Activated T-cell treated with anti-CD3 and anti-CD28 coated beads, Interleukin-2, amount 50 U/mL, for 4 hours (primary cell): ENCODE measurements around the gene DNAAF9. TPM values are rescaled to one million over a fixed set of nuclear protein-coding genes. Genes with fewer than 3 reads are reported as not detected.

Experiments used
- ATAC-seq, 2 donors: fragments of 200-7000 bp; cut with Tn5 transposase; one replicate each; pipeline ENCODE4 v1.10.0; 2021
- DNase-seq: peaks from one replicate; pipeline ENCODE4 v3.0.0-alpha.2; 2020
- H3K27me3 Mint-ChIP-seq: one replicate; pipeline ENCODE4 v1.8.0; 2021; ENCODE audit warnings: low read depth, mixed read lengths
- H3K36me3 Mint-ChIP-seq: one replicate; pipeline ENCODE4 v1.8.0; 2022; ENCODE audit warnings: mixed read lengths; ENCODE audit not compliant: insufficient read depth
- H3K4me1 Mint-ChIP-seq: one replicate; pipeline ENCODE4 v1.8.0; 2021; ENCODE audit warnings: low read depth, mixed read lengths
- H3K4me3 Mint-ChIP-seq: one replicate; pipeline ENCODE4 v1.8.0; 2021; ENCODE audit warnings: mild to moderate bottlenecking, moderate library complexity, mixed read lengths
- H3K9me3 Mint-ChIP-seq: one replicate; pipeline ENCODE4 v1.8.0; 2021; ENCODE audit warnings: mixed read lengths
- total RNA-seq, 3 donors: library from RNA; stranded (reverse); gene quantifications; one replicate each; pipeline ENCODE4 v1.2.1, GENCODE V29; 2021

DNAAF9 gene
- total RNA-seq, 3 donors from 2014 or later = 0.78 to 1.1 (median 0.79) TPM

DNA sequence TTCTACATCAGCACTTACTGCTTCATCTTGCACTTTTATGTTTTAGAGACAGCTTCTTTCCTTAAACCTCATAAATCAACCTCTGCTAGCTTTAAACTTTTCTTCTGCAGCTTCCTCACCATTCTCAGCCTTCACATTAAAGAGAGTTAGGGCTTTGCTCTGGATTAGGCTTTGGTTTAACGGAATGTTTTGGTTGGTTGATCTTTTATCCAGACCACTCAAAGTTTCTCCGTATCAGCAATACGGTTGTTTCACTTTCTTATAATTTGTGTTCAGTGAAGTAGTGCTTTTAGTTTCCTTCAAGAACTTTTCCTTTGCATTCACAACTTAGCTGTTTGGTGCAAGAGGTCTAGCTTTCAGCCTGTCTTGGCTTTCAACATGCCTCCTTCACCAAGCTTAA, 40.4 kb downstream of the DNAAF9 start:
- H3K4me1 Mint-ChIP-seq = peaks cover 4% of the 10 kb centered on the region
- DNase-seq (no peak), ATAC-seq (no peak)
- H3K4me3 Mint-ChIP-seq = no peak overlapping the region
- H3K27me3 Mint-ChIP-seq = no peaks in the 10 kb centered on the region
- peaks cover 18% of the 10 kb centered on the region for H3K36me3 Mint-ChIP-seq
- no peaks in the 10 kb centered on the region for H3K9me3 Mint-ChIP-seq

DNA sequence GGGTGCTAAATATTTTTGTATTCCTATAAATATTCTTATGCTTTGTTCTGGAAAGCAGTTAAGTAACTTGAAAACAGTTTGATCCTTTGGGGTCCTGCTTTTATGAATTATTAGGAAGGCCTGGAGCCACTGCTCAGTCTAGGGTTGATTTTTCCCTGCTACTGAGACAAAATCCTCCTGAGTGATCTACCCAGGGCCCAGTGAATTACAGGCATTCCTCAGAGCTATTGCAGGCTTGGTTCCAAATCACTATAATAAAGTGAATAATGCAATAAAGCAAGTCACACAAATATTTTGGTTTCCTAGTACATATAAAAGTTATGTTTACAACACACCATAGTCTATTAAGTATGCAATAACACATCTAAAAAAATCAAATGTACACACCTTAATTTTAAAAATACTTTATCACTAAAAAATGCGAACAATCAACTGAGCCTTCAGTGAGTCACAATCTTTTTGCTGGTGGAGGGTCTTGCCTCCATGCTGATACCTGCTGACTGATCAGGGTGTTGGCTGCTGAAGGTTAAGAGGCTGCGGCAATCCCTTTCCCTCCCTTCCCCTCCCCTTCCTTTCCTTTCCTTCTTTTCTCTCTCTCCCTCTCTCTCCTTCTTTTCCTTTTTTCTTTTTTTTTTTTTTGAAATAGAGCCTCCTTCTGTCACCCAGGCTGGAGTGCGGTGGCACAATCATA, 43.0 kb downstream of the DNAAF9 start:
- Mint-ChIP-seq H3K36me3 (peaks cover 9% of the 10 kb centered on the region), H3K4me1 (peaks cover 4% of the 10 kb centered on the region), H3K27me3 (no peaks in the 10 kb centered on the region), H3K4me3 (no peak overlapping the region), H3K9me3 (no peaks in the 10 kb centered on the region)
- ATAC-seq = no peak
- DNase-seq = no peak

DNA sequence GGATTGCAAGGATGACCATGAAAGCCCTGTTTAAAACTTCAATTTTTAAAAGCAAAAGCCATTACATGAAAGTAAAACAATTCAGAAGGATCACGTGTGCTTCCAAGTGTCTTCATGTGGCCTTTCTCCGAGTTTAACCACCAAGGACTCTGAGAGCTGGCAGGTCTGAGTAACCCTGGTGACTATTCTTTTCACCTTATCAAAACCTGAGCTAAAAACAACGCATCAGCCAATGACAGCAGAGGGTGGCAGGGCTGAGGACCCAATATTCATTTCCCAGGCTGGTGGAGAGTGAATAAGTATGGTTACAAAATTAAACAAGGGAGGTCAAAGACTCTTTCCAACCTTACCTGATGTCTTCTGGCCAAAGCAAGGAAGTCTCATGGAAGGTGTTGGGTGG, 46.7 kb downstream of the DNAAF9 start:
- DNase-seq = no peak
- Mint-ChIP-seq H3K9me3 (no peaks in the 10 kb centered on the region), H3K4me1 (no peaks in the 10 kb centered on the region), H3K36me3 (peaks cover 4% of the 10 kb centered on the region), H3K4me3 (no peak overlapping the region), H3K27me3 (no peaks in the 10 kb centered on the region)
- ATAC-seq = no peak

DNA sequence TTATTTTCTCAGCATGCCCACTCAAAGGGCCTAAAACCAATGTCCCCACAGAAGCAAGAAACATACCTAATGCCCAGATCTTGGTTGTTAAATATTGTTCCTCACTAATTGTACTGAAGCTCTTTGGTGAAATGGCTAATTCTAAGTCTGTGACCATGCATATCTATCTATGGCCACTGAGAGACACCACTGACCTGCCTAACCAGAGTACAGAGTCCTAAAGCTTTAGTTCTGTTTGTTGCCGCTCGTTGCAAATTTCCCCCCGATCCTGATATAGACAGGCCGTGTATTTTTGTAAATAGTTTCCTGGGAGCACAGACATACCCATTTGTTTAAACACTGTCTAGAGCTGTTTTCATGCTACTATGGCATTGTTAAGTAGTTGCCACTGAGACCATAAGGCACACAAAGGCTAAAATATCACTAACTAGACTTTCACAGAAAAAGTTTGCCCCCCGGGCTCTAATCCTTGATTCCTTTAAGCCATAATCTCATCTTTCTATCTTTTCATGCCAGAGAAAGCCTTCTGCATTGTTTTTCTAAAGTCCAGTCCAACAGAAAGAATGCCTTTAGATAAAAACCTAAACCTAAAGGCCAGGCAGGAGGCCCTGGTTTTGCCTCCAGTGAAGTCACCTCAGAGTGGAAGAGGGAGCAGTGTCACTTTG, 48.7 kb downstream of the DNAAF9 start:
- no peaks in the 10 kb centered on the region for H3K27me3 Mint-ChIP-seq
- ATAC-seq = no peak
- H3K4me1 Mint-ChIP-seq = no peaks in the 10 kb centered on the region
- H3K9me3 Mint-ChIP-seq = no peaks in the 10 kb centered on the region
- H3K4me3 Mint-ChIP-seq = no peak overlapping the region
- H3K36me3 Mint-ChIP-seq = no peaks in the 10 kb centered on the region
- DNase-seq = no peak

Other genes with a start within 250 kb of the DNAAF9 start
- 10 to 100 TPM; 27.7 to 29.9 (median 28.0) TPM for gene FASTKD5, start 247.8 kb downstream of the DNAAF9 start, total RNA-seq
- gene UBOX5, start 247.8 kb downstream of the DNAAF9 start, total RNA-seq = 1 to 10 TPM; 4.1 to 5.7 (median 5.2) TPM
- 1 to 10 TPM in 1 of 3 donors, under 1 TPM in 2; 0.46 to 1.1 (median 0.61) TPM for gene LZTS3, start 234.1 kb downstream of the DNAAF9 start, total RNA-seq
- gene DDRGK1, start 203.0 kb downstream of the DNAAF9 start, total RNA-seq = 10 to 100 TPM; 65.4 to 75.8 (median 68.9) TPM
- 100 to 1,000 TPM; 106 to 138 (median 130) TPM for gene ITPA, start 198.2 kb downstream of the DNAAF9 start, total RNA-seq
- 1 to 10 TPM; 1.3 to 3.1 (median 1.4) TPM for gene SLC4A11, start 168.5 kb downstream of the DNAAF9 start, total RNA-seq
- gene ATRN, start 63.3 kb upstream of the DNAAF9 start, total RNA-seq = 10 to 100 TPM; 12.3 to 12.5 (median 12.3) TPM